HepG2 (cell line): ENCODE results near the gene MFAP1. TPM values are rescaled to one million over a fixed set of nuclear protein-coding genes. Genes with fewer than 3 reads are reported as not detected.

ENCODE experiments used
- ATAC-seq: fragments of 200-7000 bp; cut with Tn5 transposase; 3 replicates; pipeline ENCODE4 v1.9.1; 2020; ENCODE audit warnings: mild to moderate bottlenecking, moderate library complexity
- BruUV-seq: library from RNA; stranded (reverse); fragments of 400-500 nt; replicated peaks from 2 replicates; lab custom pipeline; 2021; lab: Mats Ljungman, UMichigan
- CTCF ChIA-PET: fragments of 300-600 bp; formaldehyde crosslinking; extraction: SDS; loops from one replicate; lab custom pipeline; 2021; ENCODE audit warnings: low total read pairs, inconsistent platforms, low intra/inter-chr PET ratio; lab: Yijun Ruan, JAX
- POLR2A ChIA-PET: fragments of 350-600 bp; sonication (Branson Sonifier 250); formaldehyde crosslinking; loops from one replicate; lab custom pipeline; 2020; ENCODE audit warnings: antibody characterized with exemption, inconsistent platforms; lab: Yijun Ruan, JAX
- DNase-seq: peaks from one replicate; pipeline ENCODE4 v3.0.0-alpha.2; 2015; ENCODE audit warnings: low spot score
- FAIRE-seq: peaks from 3 replicates; lab custom pipeline; 2011; peaks lifted over from hg19 to GRCh38; lab: Jason Lieb, UNC
- H2AFZ ChIP-seq: one replicate; pipeline ENCODE4 v1.6.1; 2011; ENCODE audit warnings: low read length, inconsistent platforms
- H3K27ac ChIP-seq: fragments of 300-600 bp; 3 replicates; pipeline ENCODE4 v1.8.0; 2011; ENCODE audit warnings: mixed run types, mild to moderate bottlenecking, mixed read lengths, low read length, inconsistent platforms; ENCODE audit not compliant: insufficient read depth; ENCODE audit errors: extremely low read length
- H3K27me3 ChIP-seq, 2 experiments: fragments of 200-600 bp in 1 of 2; 2 replicates in 1 of 2; 3 replicates in 1 of 2; pipeline versions ENCODE4 v1.6.0 to v1.8.0; 2011; ENCODE audit warnings: low read length in 2 of 2, mild to moderate bottlenecking in 2 of 2, moderate library complexity in 2 of 2, inconsistent platforms in 1 of 2; ENCODE audit not compliant: insufficient read depth in 2 of 2, control insufficient read depth in 1 of 2
- H3K36me3 ChIP-seq, 2 experiments: fragments of 200-600 bp in 1 of 2; replicated peaks in 1 of 2; 2 replicates in 1 of 2; 3 replicates in 1 of 2; pipeline versions ENCODE4 v1.5.1 to v1.8.0; 2011; ENCODE audit warnings: low read length in 2 of 2, inconsistent platforms in 1 of 2; ENCODE audit not compliant: insufficient read depth in 2 of 2, control insufficient read depth in 1 of 2
- H3K4me1 ChIP-seq: 2 replicates; pipeline ENCODE4 v1.5.1; 2012; ENCODE audit warnings: low read length, inconsistent platforms; ENCODE audit not compliant: insufficient read depth
- H3K4me2 ChIP-seq: 2 replicates; pipeline ENCODE4 v1.6.0; 2011; ENCODE audit warnings: low read depth, low read length, inconsistent platforms
- H3K4me3 ChIP-seq, 3 experiments: fragments of 200-600 bp in 1 of 3; sonication (generic), shearing (Covaris generic) in 1 of 3; replicated peaks in 1 of 3; 2 replicates each; pipeline ENCODE4 v1.5.1; 2011 to 2016; ENCODE audit warnings: low read length in 3 of 3, inconsistent platforms in 2 of 3, low read depth in 2 of 3, mild to moderate bottlenecking in 2 of 3, control low read depth in 1 of 3, mixed read lengths in 1 of 3; ENCODE audit not compliant: insufficient read depth in 1 of 3
- H3K79me2 ChIP-seq: one replicate; pipeline ENCODE4 v1.6.1; 2011; ENCODE audit warnings: low read length, inconsistent platforms; ENCODE audit not compliant: insufficient read depth
- H3K9ac ChIP-seq: 2 replicates; pipeline ENCODE4 v1.6.0; 2011; ENCODE audit warnings: mild to moderate bottlenecking, low read depth, low read length, inconsistent platforms; ENCODE audit not compliant: insufficient read depth
- H3K9me3 ChIP-seq: 2 replicates; pipeline ENCODE4 v1.5.1; 2012; ENCODE audit warnings: mild to moderate bottlenecking, low read length
- H4K20me1 ChIP-seq: 2 replicates; pipeline ENCODE4 v1.6.0; 2011; ENCODE audit warnings: inconsistent platforms, mild to moderate bottlenecking, low read length, moderate library complexity; ENCODE audit not compliant: insufficient read depth
- GLI4 ChIP-seq: sonication (generic); formaldehyde crosslinking; IDR thresholded peaks from 2 replicates; pipeline ENCODE4 v1.5.1; 2020; ENCODE audit warnings: missing genetic modification reagents, mild to moderate bottlenecking, moderate library complexity, borderline replicate concordance
- REXO4 ChIP-seq: sonication (generic); formaldehyde crosslinking; IDR thresholded peaks from 2 replicates; pipeline ENCODE4 v1.8.0; 2022; ENCODE audit warnings: missing genetic modification reagents, mild to moderate bottlenecking, borderline replicate concordance
- RNF2 ChIP-seq: fragments of 450-650 bp; conservative IDR thresholded peaks from 2 replicates; pipeline ENCODE4 v1.6.1; 2016; ENCODE audit warnings: low read depth
- ZC3H13 ChIP-seq: sonication (generic); formaldehyde crosslinking; IDR thresholded peaks from 2 replicates; pipeline ENCODE4 v1.8.1; 2023; ENCODE audit warnings: mild to moderate bottlenecking, missing genetic modification reagents, moderate library complexity
- ZNF160 ChIP-seq: sonication (generic); formaldehyde crosslinking; IDR thresholded peaks from 2 replicates; pipeline ENCODE4 v1.8.0; 2022; ENCODE audit warnings: mild to moderate bottlenecking, inconsistent platforms, missing genetic modification reagents
- ZNF225 ChIP-seq: sonication (generic); formaldehyde crosslinking; IDR thresholded peaks from 2 replicates; pipeline ENCODE4 v1.4.0; 2020; ENCODE audit warnings: mild to moderate bottlenecking, missing genetic modification reagents
- ZNF234 ChIP-seq: sonication (generic); formaldehyde crosslinking; conservative IDR thresholded peaks from 2 replicates; pipeline ENCODE4 v1.5.1; 2020; ENCODE audit warnings: mild to moderate bottlenecking, missing genetic modification reagents
- ZNF354B ChIP-seq: sonication (generic); formaldehyde crosslinking; IDR thresholded peaks from 2 replicates; pipeline ENCODE4 v1.8.0; 2022; ENCODE audit warnings: mild to moderate bottlenecking, missing genetic modification reagents
- ZNF558 ChIP-seq: sonication (generic); formaldehyde crosslinking; IDR thresholded peaks from 2 replicates; pipeline ENCODE4 v1.9.0; 2022; ENCODE audit warnings: mild to moderate bottlenecking, missing genetic modification reagents, borderline replicate concordance
- ZNF841 ChIP-seq: sonication (generic); formaldehyde crosslinking; IDR thresholded peaks from 2 replicates; pipeline ENCODE4 v1.8.1; 2023; ENCODE audit warnings: missing genetic modification reagents, borderline replicate concordance
- WGBS: methylation state at CpG from one replicate; pipeline ENCODE4 v1.1.6; 2017; ENCODE audit warnings: low lambda C conversion rate; 5-methylcytosine and 5-hydroxymethylcytosine counted together
- in situ Hi-C: cut with HindIII; loops from 2 replicates; pipeline ENCODE4 v1.10.0; 2017; ENCODE audit warnings: low pct_unique_long_range_greater_than_20kb; ENCODE audit not compliant: extremely low pct_ligation_motif_present
- intact Hi-C: fragments of 100-400 bp; cut with micrococcal nuclease; formaldehyde crosslinking; loops from one replicate; pipeline ENCODE4 v1.10.0; 2022; ENCODE audit not compliant: unreplicated experiment
- polyA plus RNA-seq, 8 experiments: library from polyadenylated mRNA; depleted of rRNA in 3 of 8; stranded (reverse) in 7 of 8; unstranded in 1 of 8; fragments of >200 nt; fragmentation: Illumina TruSeq in 4 of 8; extraction: Trizol in 4 of 8; gene quantifications; 2 replicates each; pipeline versions ENCODE4 v1.2.1 to v1.2.3, GENCODE V29; 2011 to 2016; ENCODE audit warnings: low read depth in 4 of 8, missing spikeins in 1 of 8, mixed read lengths in 1 of 8; ENCODE audit not compliant: insufficient read depth in 1 of 8
- total RNA-seq, 5 experiments: library from RNA; depleted of rRNA; stranded (reverse); fragments of >200 nt; fragmentation: Illumina TruSeq; extraction: Trizol; gene quantifications; 2 replicates each; pipeline ENCODE4 v1.2.3, GENCODE V29; 2016; ENCODE audit warnings: low read depth in 1 of 5
- TF ChIP-seq, protein P1 (sequence below): sonication (generic); formaldehyde crosslinking; IDR thresholded peaks from 2 replicates; pipeline ENCODE4 v1.8.0; 2022; ENCODE audit warnings: missing genetic modification reagents, mild to moderate bottlenecking, inconsistent platforms, borderline replicate concordance
- TF ChIP-seq, protein P2 (sequence below): sonication (generic); formaldehyde crosslinking; IDR thresholded peaks from 2 replicates; pipeline ENCODE4 v1.4.0; 2020; ENCODE audit warnings: missing genetic modification reagents
- TF ChIP-seq, protein P3 (sequence below): sonication (generic); formaldehyde crosslinking; IDR thresholded peaks from 2 replicates; pipeline ENCODE4 v1.8.0; 2022; ENCODE audit warnings: mild to moderate bottlenecking, missing genetic modification reagents
- TF ChIP-seq, protein P4 (sequence below): sonication (generic); formaldehyde crosslinking; IDR thresholded peaks from 2 replicates; pipeline ENCODE4 v1.4.0; 2020; ENCODE audit warnings: low read depth, mild to moderate bottlenecking, missing genetic modification reagents
- TF ChIP-seq, protein P5 (sequence below): sonication (generic); formaldehyde crosslinking; IDR thresholded peaks from 2 replicates; pipeline ENCODE4 v1.4.0; 2020; ENCODE audit warnings: low read depth, mild to moderate bottlenecking, missing genetic modification reagents

MFAP1 gene
- total and polyA plus RNA-seq, 2 of the 13 experiments (the other 11 are each of a cell fraction or from before 2014, with no cell fraction given): 11.8 to 39.5 TPM

DNA sequence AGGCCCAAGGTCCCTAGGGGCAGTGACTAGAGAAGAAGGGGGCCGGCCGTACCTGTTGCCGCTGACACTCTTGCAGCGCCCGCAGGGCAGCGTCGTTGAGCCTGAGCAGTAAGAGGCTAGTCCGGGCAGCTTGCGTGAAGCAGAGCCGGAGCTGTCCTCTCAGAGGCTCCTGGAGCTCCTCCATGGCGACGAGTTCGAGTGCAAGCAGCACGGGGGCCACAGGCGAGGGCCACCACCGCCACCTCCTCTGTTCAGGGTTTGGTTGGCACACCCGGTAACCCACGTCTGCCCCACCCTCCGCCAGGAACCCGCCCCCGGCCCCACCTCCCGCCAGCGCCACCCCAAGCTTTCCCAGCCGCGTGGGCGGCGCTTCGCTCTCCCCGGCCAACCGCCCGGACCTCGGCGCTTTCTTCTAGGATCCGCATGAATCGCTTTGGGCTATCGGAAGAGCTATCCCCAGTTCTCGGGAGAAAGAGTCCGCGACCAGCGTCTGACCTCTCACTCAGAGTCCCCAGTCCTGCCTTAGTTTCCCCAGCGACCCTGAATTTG lies 47.7 kb downstream of the MFAP1 start, which contains the start of gene ELL3:
ELL3 (minus strand) TSS at position 249 of the 549 bp plus-strand sequence; CDS start at position 184, 65 bp downstream.
- 1% methylated on average over 19 of the region's 41 CpGs for WGBS
- H3K36me3 ChIP-seq: peaks cover 3 to 18% of the 10 kb centered on the region in 2 experiments; a peak in 2 of 5 replicates
- POLR2A ChIA-PET: interaction anchor here (1.0 to 4.0 kb wide), 7 partner anchors 13 to 406 kb away, joined by 3 to 34 read pairs (median 8); partner anchors contain the start of genes HYPK, MFAP1, PDIA3 and SERINC4
- peak within 1 kb of the TSS; percentile 75 for H3K9ac ChIP-seq
- H2AFZ ChIP-seq: peak within 1 kb of the TSS; percentile 98
- H4K20me1 ChIP-seq: no peaks in the 10 kb centered on the region
- peak; percentile 56 for DNase-seq
- H3K4me1 ChIP-seq: peaks cover 15% of the 10 kb centered on the region
- peak within 1 kb of the TSS; percentile 65 to 97 (median 78) for H3K4me3 ChIP-seq
- peak within 1 kb of the TSS; percentile 99 for H3K4me2 ChIP-seq
- CTCF ChIA-PET: no interaction called here
- H3K79me2 ChIP-seq: no peaks in the 10 kb centered on the region
- no peak for FAIRE-seq
- no peaks in the 10 kb centered on the region for H3K27me3 ChIP-seq
- H3K9me3 ChIP-seq: no peaks in the 10 kb centered on the region
- peak within 1 kb of the TSS; percentile 86 for H3K27ac ChIP-seq
- in situ Hi-C loops (loop anchor here (10.0 kb wide), 1 partner anchor 262 kb away; the partner anchor contains the start of gene MAP1A), intact Hi-C loops (loop anchor here (1.0 kb wide), 1 partner anchor 9 kb away; no protein-coding TSS in a partner anchor)
- peak; percentile 72 for ATAC-seq
- no TSS peak for BruUV-seq
- TF ChIP-seq, protein P1, sequence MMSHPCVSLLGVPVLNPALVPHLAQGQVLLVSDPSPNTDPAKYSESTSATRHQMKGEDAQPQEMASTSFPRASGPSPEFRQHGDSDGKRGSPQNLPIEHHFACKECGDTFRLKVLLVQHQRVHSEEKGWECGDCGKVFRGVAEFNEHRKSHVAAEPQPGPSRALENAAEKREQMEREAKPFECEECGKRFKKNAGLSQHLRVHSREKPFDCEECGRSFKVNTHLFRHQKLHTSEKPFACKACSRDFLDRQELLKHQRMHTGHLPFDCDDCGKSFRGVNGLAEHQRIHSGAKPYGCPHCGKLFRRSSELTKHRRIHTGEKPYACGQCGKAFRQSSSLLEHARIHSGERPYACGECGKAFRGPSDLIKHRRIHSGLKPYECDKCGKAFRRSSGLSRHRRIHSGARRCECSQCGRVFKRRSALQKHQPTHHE (CRISPR knock-in tag): no peak
- TF ChIP-seq ZNF841 (CRISPR knock-in tag) (no peak), ZNF160 (CRISPR knock-in tag) (no peak), ZNF354B (CRISPR knock-in tag) (no peak), ZC3H13 (no peak), ZNF225 (CRISPR knock-in tag) (0 out of 2 replicates have a peak, but pooled peaks have one; percentile 4), GLI4 (CRISPR knock-in tag) (no peak), ZNF234 (no peak), ZNF558 (CRISPR knock-in tag) (0 out of 2 replicates have a peak, but pooled peaks have one; percentile 45), RNF2 (no peak), REXO4 (CRISPR knock-in tag) (no peak)
- TF ChIP-seq, protein P2, sequence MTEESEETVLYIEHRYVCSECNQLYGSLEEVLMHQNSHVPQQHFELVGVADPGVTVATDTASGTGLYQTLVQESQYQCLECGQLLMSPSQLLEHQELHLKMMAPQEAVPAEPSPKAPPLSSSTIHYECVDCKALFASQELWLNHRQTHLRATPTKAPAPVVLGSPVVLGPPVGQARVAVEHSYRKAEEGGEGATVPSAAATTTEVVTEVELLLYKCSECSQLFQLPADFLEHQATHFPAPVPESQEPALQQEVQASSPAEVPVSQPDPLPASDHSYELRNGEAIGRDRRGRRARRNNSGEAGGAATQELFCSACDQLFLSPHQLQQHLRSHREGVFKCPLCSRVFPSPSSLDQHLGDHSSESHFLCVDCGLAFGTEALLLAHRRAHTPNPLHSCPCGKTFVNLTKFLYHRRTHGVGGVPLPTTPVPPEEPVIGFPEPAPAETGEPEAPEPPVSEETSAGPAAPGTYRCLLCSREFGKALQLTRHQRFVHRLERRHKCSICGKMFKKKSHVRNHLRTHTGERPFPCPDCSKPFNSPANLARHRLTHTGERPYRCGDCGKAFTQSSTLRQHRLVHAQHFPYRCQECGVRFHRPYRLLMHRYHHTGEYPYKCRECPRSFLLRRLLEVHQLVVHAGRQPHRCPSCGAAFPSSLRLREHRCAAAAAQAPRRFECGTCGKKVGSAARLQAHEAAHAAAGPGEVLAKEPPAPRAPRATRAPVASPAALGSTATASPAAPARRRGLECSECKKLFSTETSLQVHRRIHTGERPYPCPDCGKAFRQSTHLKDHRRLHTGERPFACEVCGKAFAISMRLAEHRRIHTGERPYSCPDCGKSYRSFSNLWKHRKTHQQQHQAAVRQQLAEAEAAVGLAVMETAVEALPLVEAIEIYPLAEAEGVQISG (CRISPR knock-in tag): 0 out of 2 replicates have a peak, but pooled peaks have one; percentile 3
- TF ChIP-seq, protein P3, sequence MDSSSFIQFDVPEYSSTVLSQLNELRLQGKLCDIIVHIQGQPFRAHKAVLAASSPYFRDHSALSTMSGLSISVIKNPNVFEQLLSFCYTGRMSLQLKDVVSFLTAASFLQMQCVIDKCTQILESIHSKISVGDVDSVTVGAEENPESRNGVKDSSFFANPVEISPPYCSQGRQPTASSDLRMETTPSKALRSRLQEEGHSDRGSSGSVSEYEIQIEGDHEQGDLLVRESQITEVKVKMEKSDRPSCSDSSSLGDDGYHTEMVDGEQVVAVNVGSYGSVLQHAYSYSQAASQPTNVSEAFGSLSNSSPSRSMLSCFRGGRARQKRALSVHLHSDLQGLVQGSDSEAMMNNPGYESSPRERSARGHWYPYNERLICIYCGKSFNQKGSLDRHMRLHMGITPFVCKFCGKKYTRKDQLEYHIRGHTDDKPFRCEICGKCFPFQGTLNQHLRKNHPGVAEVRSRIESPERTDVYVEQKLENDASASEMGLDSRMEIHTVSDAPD: no peak
- TF ChIP-seq, protein P4, sequence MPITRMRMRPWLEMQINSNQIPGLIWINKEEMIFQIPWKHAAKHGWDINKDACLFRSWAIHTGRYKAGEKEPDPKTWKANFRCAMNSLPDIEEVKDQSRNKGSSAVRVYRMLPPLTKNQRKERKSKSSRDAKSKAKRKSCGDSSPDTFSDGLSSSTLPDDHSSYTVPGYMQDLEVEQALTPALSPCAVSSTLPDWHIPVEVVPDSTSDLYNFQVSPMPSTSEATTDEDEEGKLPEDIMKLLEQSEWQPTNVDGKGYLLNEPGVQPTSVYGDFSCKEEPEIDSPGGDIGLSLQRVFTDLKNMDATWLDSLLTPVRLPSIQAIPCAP (CRISPR knock-in tag): no peak
- TF ChIP-seq, protein P5, sequence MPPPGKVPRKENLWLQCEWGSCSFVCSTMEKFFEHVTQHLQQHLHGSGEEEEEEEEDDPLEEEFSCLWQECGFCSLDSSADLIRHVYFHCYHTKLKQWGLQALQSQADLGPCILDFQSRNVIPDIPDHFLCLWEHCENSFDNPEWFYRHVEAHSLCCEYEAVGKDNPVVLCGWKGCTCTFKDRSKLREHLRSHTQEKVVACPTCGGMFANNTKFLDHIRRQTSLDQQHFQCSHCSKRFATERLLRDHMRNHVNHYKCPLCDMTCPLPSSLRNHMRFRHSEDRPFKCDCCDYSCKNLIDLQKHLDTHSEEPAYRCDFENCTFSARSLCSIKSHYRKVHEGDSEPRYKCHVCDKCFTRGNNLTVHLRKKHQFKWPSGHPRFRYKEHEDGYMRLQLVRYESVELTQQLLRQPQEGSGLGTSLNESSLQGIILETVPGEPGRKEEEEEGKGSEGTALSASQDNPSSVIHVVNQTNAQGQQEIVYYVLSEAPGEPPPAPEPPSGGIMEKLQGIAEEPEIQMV: no peak
